B cell (primary cell): ENCODE data around the gene CHCHD1. TPM values are rescaled to one million over a fixed set of nuclear protein-coding genes. Genes with fewer than 3 reads are reported as not detected.

Source experiments
- ATAC-seq: fragments of 200-7000 bp; cut with Tn5 transposase; one replicate; pipeline ENCODE4 v1.10.0; 2021; ENCODE audit warnings: low read depth, mild to moderate bottlenecking, moderate number of reproducible peaks, moderate library complexity
- CTCF ChIA-PET: fragments of 350-600 bp; sonication (Branson Sonifier 250); formaldehyde crosslinking; loops from one replicate; lab custom pipeline; 2021; ENCODE audit warnings: antibody characterized with exemption, inconsistent platforms; lab: Charles Lee
- POLR2A ChIA-PET: fragments of 350-600 bp; sonication (Branson Sonifier 250); formaldehyde crosslinking; loops from one replicate; lab custom pipeline; 2021; ENCODE audit warnings: antibody characterized with exemption; lab: Charles Lee
- DNase-seq: peaks from one replicate; pipeline ENCODE4 v3.0.0; 2013
- H2AFZ ChIP-seq: 2 replicates; pipeline ENCODE4 v1.6.1; 2012; ENCODE audit warnings: mild to moderate bottlenecking, low read depth, low read length; ENCODE audit not compliant: insufficient read depth, poor library complexity, severe bottlenecking
- H3K27ac ChIP-seq, 2 donors: 1 replicate in 1 of 2; 2 replicates in 1 of 2; pipeline ENCODE4 v1.5.1; 2012 to 2013; ENCODE audit warnings: low read length in 2 of 2, mild to moderate bottlenecking in 2 of 2, moderate library complexity in 1 of 2
- H3K27me3 ChIP-seq, 4 experiments: fragments of 200-600 bp in 1 of 4; sonication (generic) in 1 of 4; replicated peaks in 1 of 4; 1 replicate in 2 of 4; 2 replicates in 2 of 4; pipeline versions ENCODE4 v1.6.1 to v1.7.0; 2013 to 2016; ENCODE audit warnings: low read length in 3 of 4, mild to moderate bottlenecking in 2 of 4, mixed read lengths in 1 of 4, moderate library complexity in 1 of 4; ENCODE audit not compliant: insufficient read depth in 4 of 4, control insufficient read depth in 3 of 4; ENCODE audit errors: control extremely low read depth in 1 of 4
- H3K36me3 ChIP-seq, 2 experiments: replicated peaks in 1 of 2; 1 replicate in 1 of 2; 2 replicates in 1 of 2; pipeline versions ENCODE4 v1.6.1 to v1.7.1; 2013; ENCODE audit warnings: low read length in 1 of 2; ENCODE audit not compliant: insufficient read depth in 2 of 2, control insufficient read depth in 1 of 2; ENCODE audit errors: control extremely low read depth in 1 of 2, extremely low read depth in 1 of 2
- H3K4me1 ChIP-seq, 2 donors: fragments of 200-600 bp in 1 of 2; sonication (generic) in 1 of 2; 1 replicate in 1 of 2; 2 replicates in 1 of 2; pipeline versions ENCODE4 v1.5.1 to v1.6.1; 2013 to 2017; ENCODE audit warnings: low read length in 2 of 2; ENCODE audit not compliant: control insufficient read depth in 2 of 2, insufficient read depth in 2 of 2
- H3K4me2 ChIP-seq: replicated peaks from 2 replicates; pipeline ENCODE3; 2012; ENCODE audit warnings: mild to moderate bottlenecking, low read depth, low read length; ENCODE audit not compliant: poor library complexity, severe bottlenecking
- H3K4me3 ChIP-seq, 5 experiments: fragments of 200-600 bp in 1 of 5; sonication (generic) in 1 of 5; 1 replicate in 3 of 5; 2 replicates in 2 of 5; pipeline versions ENCODE4 v1.5.1 to v1.7.0; 2011 to 2016; ENCODE audit warnings: low read length in 4 of 5, mild to moderate bottlenecking in 4 of 5, low read depth in 2 of 5, control low read depth in 1 of 5, moderate library complexity in 1 of 5; ENCODE audit not compliant: insufficient read depth in 1 of 5; ENCODE audit errors: control extremely low read depth in 1 of 5, extremely low read depth in 1 of 5
- H3K79me2 ChIP-seq: fragments of 200-600 bp; sonication (generic); one replicate; pipeline ENCODE4 v1.6.0; 2016; ENCODE audit warnings: low read length; ENCODE audit not compliant: control insufficient read depth, insufficient read depth
- H3K9ac ChIP-seq: fragments of 200-600 bp; sonication (generic); 2 replicates; pipeline ENCODE4 v1.6.1; 2017; ENCODE audit warnings: mild to moderate bottlenecking, low read length, moderate library complexity
- H3K9me3 ChIP-seq, 3 donors: one replicate each; pipeline versions ENCODE4 v1.6.1 to v1.7.1; 2013; ENCODE audit warnings: low read length in 2 of 3; ENCODE audit not compliant: control insufficient read depth in 2 of 3, insufficient read depth in 1 of 3; ENCODE audit errors: control extremely low read depth in 1 of 3
- H4K20me1 ChIP-seq: 2 replicates; pipeline ENCODE4 v1.6.0; 2012; ENCODE audit warnings: mild to moderate bottlenecking, low read length; ENCODE audit not compliant: insufficient read depth, control insufficient read depth, poor library complexity, severe bottlenecking
- H3K27ac Mint-ChIP-seq: one replicate; pipeline ENCODE4 v1.8.0; 2021; ENCODE audit warnings: mixed read lengths
- H3K27me3 Mint-ChIP-seq: one replicate; pipeline ENCODE4 v1.8.0; 2021; ENCODE audit warnings: mixed read lengths
- H3K4me1 Mint-ChIP-seq: one replicate; pipeline ENCODE4 v1.8.0; 2021; ENCODE audit warnings: mixed read lengths
- H3K4me3 Mint-ChIP-seq: one replicate; pipeline ENCODE4 v1.8.0; 2021; ENCODE audit warnings: mixed read lengths
- H3K9me3 Mint-ChIP-seq: one replicate; pipeline ENCODE4 v1.8.0; 2022; ENCODE audit warnings: mixed read lengths; ENCODE audit not compliant: insufficient read depth
- CTCF ChIP-seq: fragments of 200-600 bp; IDR thresholded peaks from one replicate; pipeline ENCODE4 v1.8.0; 2022; ENCODE audit warnings: antibody characterized with exemption, mild to moderate bottlenecking
- EZH2 ChIP-seq: IDR thresholded peaks from 2 replicates; pipeline ENCODE4 v1.6.1; 2012; ENCODE audit warnings: borderline replicate concordance, low read depth, mild to moderate bottlenecking, moderate library complexity, low read length; ENCODE audit not compliant: insufficient read depth, poor library complexity, severe bottlenecking
- WGBS: methylation state at CpG from one replicate; pipeline ENCODE4 v1.1.5; 2013; ENCODE audit warnings: missing lambda C conversion rate; ENCODE audit not compliant: insufficient coverage; 5-methylcytosine and 5-hydroxymethylcytosine counted together
- intact Hi-C: fragments of 100-400 bp; cut with micrococcal nuclease; formaldehyde crosslinking; loops from one replicate; pipeline ENCODE4 v1.10.0; 2022
- polyA plus RNA-seq: library from polyadenylated mRNA; depleted of rRNA; stranded (reverse); fragments of >200 nt; gene quantifications from 2 replicates; pipeline ENCODE4 v1.2.3, GENCODE V29; 2012
- total RNA-seq, 2 donors: library from RNA; stranded (reverse); fragments of 120-200 nt in 1 of 2; gene quantifications; 1 replicate in 1 of 2; 2 replicates in 1 of 2; pipeline versions ENCODE4 v1.2.3 to v1.2.4, GENCODE V29; 2013 to 2022

Gene CHCHD1
- total and polyA plus RNA-seq, 2 donors (not counting 1 experiment from before 2014, with no cell fraction given) = 11.9 to 14.7 TPM

GRCh38 chr10:73773152-73773879, 8.5 kb upstream of the CHCHD1 start:
- H3K4me3 Mint-ChIP-seq = peak overlapping the region; percentile 97
- peak overlapping the region; percentile 98 for H3K27ac Mint-ChIP-seq
- Histone ChIP-seq H3K36me3 (peaks cover 2 to 47% of the 10 kb centered on the region in 2 experiments), H3K4me2 (peak overlapping the region; percentile 84), H3K9me3 (no peaks in the 10 kb centered on the region), H4K20me1 (no peaks in the 10 kb centered on the region), H3K4me1 (peaks cover 30 to 45% of the 10 kb centered on the region in 2 donors), H3K9ac (peak overlapping the region; percentile 90), H2AFZ (peak overlapping the region; percentile 95), H3K27me3 (no peaks in the 10 kb centered on the region), H3K79me2 (peaks cover 49% of the 10 kb centered on the region), H3K4me3 (peak overlapping the region; percentile 66 to 94 (median 89)), H3K27ac (peak overlapping the region; percentile 85 to 93)
- peaks cover 61% of the 10 kb centered on the region for H3K4me1 Mint-ChIP-seq
- no peak for ATAC-seq
- no peaks in the 10 kb centered on the region for H3K27me3 Mint-ChIP-seq
- no peak for DNase-seq
- 10% methylated on average over 28 of the region's 29 CpGs for WGBS
- no peak for TF ChIP-seq EZH2
- no peak for TF ChIP-seq CTCF
- ChIA-PET POLR2A (interaction anchor here (1.0 to 2.7 kb wide), 9 partner anchors 8 to 106 kb away, joined by 3 to 24 read pairs (median 6); partner anchors contain the start of genes CHCHD1, SEC24C and ZSWIM8), CTCF (interaction anchor here (1.2 to 3.3 kb wide), 10 partner anchors 10 to 167 kb away, joined by 3 to 35 read pairs (median 4); partner anchors contain the start of genes CHCHD1 and ZSWIM8)
- no peaks in the 10 kb centered on the region for H3K9me3 Mint-ChIP-seq
- intact Hi-C loops = loop anchor here (2.0 to 5.0 kb wide), 3 partner anchors 105 to 224 kb away; partner anchors contain the start of gene VCL

- H3K9ac ChIP-seq = peak overlapping the region; percentile 23
- no peak for DNase-seq
- peak overlapping the region in 1 of 5 experiments; percentile 89 for H3K4me3 ChIP-seq
- Mint-ChIP-seq H3K27me3 (no peaks in the 10 kb centered on the region), H3K9me3 (no peaks in the 10 kb centered on the region), H3K4me3 (peak overlapping the region; percentile 97), H3K27ac (peak overlapping the region; percentile 29), H3K4me1 (peaks cover 51% of the 10 kb centered on the region)
- H3K9me3 ChIP-seq = no peaks in the 10 kb centered on the region
- TF ChIP-seq EZH2 (no peak), CTCF (no peak)
- ChIA-PET CTCF (interaction anchor here (1.0 to 3.2 kb wide), 4 partner anchors 60 to 166 kb away, joined by 3 to 10 read pairs (median 6); no protein-coding TSS in a partner anchor), POLR2A (no interaction called here)
- peak overlapping the region in 1 of 2 donors; percentile 25 for H3K27ac ChIP-seq
- peaks cover 25 to 32% of the 10 kb centered on the region in 2 donors for H3K4me1 ChIP-seq
- no peaks in the 10 kb centered on the region for H3K27me3 ChIP-seq
- H3K36me3 ChIP-seq = peaks cover 2 to 39% of the 10 kb centered on the region in 2 experiments
- no peak for ATAC-seq
- no peak overlapping the region for H2AFZ ChIP-seq
- H4K20me1 ChIP-seq = no peaks in the 10 kb centered on the region
- intact Hi-C loops = loop anchor here (5.0 kb wide), 2 partner anchors 168 to 223 kb away; partner anchors contain the start of gene VCL
- WGBS = 50% methylated on average over 1 of the region's 5 CpGs
- H3K4me2 ChIP-seq = peak overlapping the region; percentile 84
- H3K79me2 ChIP-seq = peaks cover 56% of the 10 kb centered on the region
Observed at GRCh38 chr10:73774637-73775036, 7.2 kb upstream of the CHCHD1 start.
